Stomach smooth muscle (tissue), 2 donors: Measurements from ENCODE around the gene GLTP.

ENCODE experiments used
- H3K27ac ChIP-seq: one replicate; pipeline ENCODE4 v1.7.0; 2013; ENCODE audit warnings: mild to moderate bottlenecking, low read length, inconsistent platforms
- H3K27me3 ChIP-seq, 2 donors: one replicate each; pipeline ENCODE4 v1.7.0; 2013; ENCODE audit warnings: low read length in 2 of 2; ENCODE audit not compliant: insufficient read depth in 2 of 2, control insufficient read depth in 1 of 2
- H3K36me3 ChIP-seq, 2 donors: one replicate each; pipeline ENCODE4 v1.7.0; 2013; ENCODE audit warnings: low read length in 2 of 2; ENCODE audit not compliant: control insufficient read depth in 2 of 2, insufficient read depth in 2 of 2
- H3K4me1 ChIP-seq: one replicate; pipeline ENCODE4 v1.7.0; 2013; ENCODE audit warnings: low read length; ENCODE audit not compliant: control insufficient read depth, insufficient read depth
- H3K4me3 ChIP-seq, 2 donors: one replicate each; pipeline ENCODE4 v1.7.0; 2013; ENCODE audit warnings: low read length in 2 of 2
- H3K9ac ChIP-seq, 2 donors: one replicate each; pipeline ENCODE4 v1.7.0; 2013; ENCODE audit warnings: low read length in 2 of 2, mild to moderate bottlenecking in 1 of 2
- H3K9me3 ChIP-seq, 2 donors: one replicate each; pipeline ENCODE4 v1.7.0; 2013; ENCODE audit warnings: low read length in 2 of 2; ENCODE audit not compliant: control insufficient read depth in 2 of 2
- donor health status: healthy.
- donor health status: Pancreatic carcinoma.

Gene GLTP

GRCh38 chr12:109807954-109808643 lies 72.2 kb downstream of the GLTP start:
- Histone ChIP-seq H3K4me3 (no peak overlapping the region), H3K4me1 (peaks cover 6% of the 10 kb centered on the region), H3K27ac (no peak overlapping the region), H3K9me3 (no peaks in the 10 kb centered on the region), H3K9ac (no peak overlapping the region), H3K36me3 (no peaks in the 10 kb centered on the region), H3K27me3 (peaks cover 0 to 6% of the 10 kb centered on the region in 2 donors)

- H3K4me1 ChIP-seq: peaks cover 6% of the 10 kb centered on the region
- no peaks in the 10 kb centered on the region for H3K36me3 ChIP-seq
- H3K27ac ChIP-seq: no peak overlapping the region
- H3K9me3 ChIP-seq: no peaks in the 10 kb centered on the region
- peaks cover 0 to 3% of the 10 kb centered on the region in 2 donors for H3K27me3 ChIP-seq
- H3K9ac ChIP-seq: no peak overlapping the region
- H3K4me3 ChIP-seq: no peak overlapping the region
Measured at GRCh38 chr12:109804820-109805761, 75.2 kb downstream of the GLTP start.

DNA sequence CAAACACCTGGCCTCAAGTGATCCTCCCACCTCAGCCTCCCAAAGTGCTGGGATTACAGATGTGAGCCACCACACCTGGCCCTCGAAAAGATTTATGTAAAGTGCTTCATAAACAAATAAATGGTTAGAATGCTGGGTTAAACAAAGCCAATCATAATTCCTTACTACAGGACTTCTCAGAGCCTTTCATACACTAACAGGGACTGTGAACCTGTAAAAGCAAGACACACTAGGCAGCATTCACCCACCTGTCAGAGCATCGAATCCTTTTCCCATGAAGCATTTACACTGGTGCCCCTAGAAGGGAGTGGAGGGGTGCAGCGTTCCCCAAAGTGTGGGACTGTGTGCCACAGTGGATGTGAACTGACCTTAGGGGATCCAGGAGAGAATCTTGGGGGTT lies 76.7 kb downstream of the GLTP start:
- Histone ChIP-seq H3K36me3 (no peaks in the 10 kb centered on the region), H3K4me3 (no peak overlapping the region), H3K9ac (no peak overlapping the region), H3K27me3 (no peaks in the 10 kb centered on the region), H3K27ac (no peak overlapping the region), H3K4me1 (peaks cover 6% of the 10 kb centered on the region), H3K9me3 (no peaks in the 10 kb centered on the region)

DNA sequence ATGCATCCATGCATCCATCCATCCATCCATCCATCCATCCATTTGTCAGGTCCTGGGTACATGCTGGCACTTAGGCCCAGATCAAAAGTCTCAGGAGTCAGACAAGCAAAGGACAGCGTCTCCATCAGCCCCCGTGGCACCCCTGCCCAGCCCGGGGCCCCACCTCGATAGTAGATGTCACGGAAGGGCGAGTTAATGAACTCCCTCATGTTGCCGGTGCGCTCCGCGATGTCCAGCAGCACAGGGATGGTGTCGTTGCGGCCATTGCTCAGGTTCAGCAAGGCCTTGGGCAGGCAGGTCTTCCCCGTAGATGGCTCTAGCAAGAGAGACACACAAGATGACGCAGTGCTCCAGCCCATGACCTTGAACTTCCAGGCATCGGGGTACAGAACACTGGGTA lies 77.5 kb downstream of the GLTP start:
- Histone ChIP-seq H3K4me1 (peaks cover 6% of the 10 kb centered on the region), H3K27ac (no peak overlapping the region), H3K27me3 (no peaks in the 10 kb centered on the region), H3K9me3 (no peaks in the 10 kb centered on the region), H3K4me3 (no peak overlapping the region), H3K9ac (no peak overlapping the region), H3K36me3 (no peaks in the 10 kb centered on the region)
